ENCODE data around the gene C11orf91. TPM values are rescaled to one million over a fixed set of nuclear protein-coding genes. Genes with fewer than 3 reads are reported as not detected.

The C11orf91 gene
- total RNA-seq, 1 experiment from 2014 or later = 0.22 TPM

- TF ChIP-seq IRF2 (CRISPR knock-in tag; IDR thresholded peaks at IDR 0.05; ENCODE audit: borderline replicate concordance, low read depth) = no peak
- TF ChIP-seq USF1 (CRISPR knock-in tag; IDR thresholded peaks at IDR 0.05) = no peak
- TF ChIP-seq GABPB1 (CRISPR knock-in tag; IDR thresholded peaks at IDR 0.05) = no peak
- TF ChIP-seq NR3C1 (CRISPR knock-in tag; conservative IDR thresholded peaks at IDR 0.05; ENCODE audit: low read depth) = no peak
- TF ChIP-seq MYBL2 (CRISPR knock-in tag; IDR thresholded peaks at IDR 0.05) = no peak
- no peak for TF ChIP-seq MXD4 (CRISPR knock-in tag; IDR thresholded peaks at IDR 0.05; ENCODE audit: borderline replicate concordance)
- no peak for TF ChIP-seq FOXK1 (CRISPR knock-in tag; IDR thresholded peaks at IDR 0.05)
- TF ChIP-seq ZNF423 (CRISPR knock-in tag; IDR thresholded peaks at IDR 0.05) = no peak
- no peak for TF ChIP-seq FOXP1 (CRISPR knock-in tag; IDR thresholded peaks at IDR 0.05; ENCODE audit: borderline replicate concordance)
- TF ChIP-seq TP53 (CRISPR knock-in tag; IDR thresholded peaks at IDR 0.05) = no peak
- TF ChIP-seq TCF7 (CRISPR knock-in tag; IDR thresholded peaks at IDR 0.05; ENCODE audit: low read depth) = no peak
- no peak for TF ChIP-seq RORB (CRISPR knock-in tag; IDR thresholded peaks at IDR 0.05)
- TF ChIP-seq CREB1 (CRISPR knock-in tag; IDR thresholded peaks at IDR 0.05) = no peak
These were observed 28.4 kb downstream of the C11orf91 start (continued) for GRCh38 chr11:33672273-33672672.

GRCh38 chr11:33670250-33671011 lies 30.2 kb downstream of the C11orf91 start:
- CTCF ChIA-PET = no interaction called here
- ATAC-seq (no peak), DNase-seq (ENCODE audit: low spot score) (no peak)
- Mint-ChIP-seq H3K4me3 (no peak overlapping the region), H3K4me1 (peaks cover 45% of the 10 kb centered on the region), H3K9me3 (peaks cover 6% of the 10 kb centered on the region), H3K27me3 (ENCODE audit: low read depth) (no peaks in the 10 kb centered on the region), H3K36me3 (no peaks in the 10 kb centered on the region), H3K27ac (no peak overlapping the region)
- POLR2A ChIA-PET = no interaction called here
- no peak for TF ChIP-seq ZNF425 (CRISPR knock-in tag; conservative IDR thresholded peaks at IDR 0.05)
- TF ChIP-seq E2F1 (CRISPR knock-in tag; IDR thresholded peaks at IDR 0.05) = no peak
- TF ChIP-seq, protein P1, sequence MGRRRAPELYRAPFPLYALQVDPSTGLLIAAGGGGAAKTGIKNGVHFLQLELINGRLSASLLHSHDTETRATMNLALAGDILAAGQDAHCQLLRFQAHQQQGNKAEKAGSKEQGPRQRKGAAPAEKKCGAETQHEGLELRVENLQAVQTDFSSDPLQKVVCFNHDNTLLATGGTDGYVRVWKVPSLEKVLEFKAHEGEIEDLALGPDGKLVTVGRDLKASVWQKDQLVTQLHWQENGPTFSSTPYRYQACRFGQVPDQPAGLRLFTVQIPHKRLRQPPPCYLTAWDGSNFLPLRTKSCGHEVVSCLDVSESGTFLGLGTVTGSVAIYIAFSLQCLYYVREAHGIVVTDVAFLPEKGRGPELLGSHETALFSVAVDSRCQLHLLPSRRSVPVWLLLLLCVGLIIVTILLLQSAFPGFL (CRISPR knock-in tag; IDR thresholded peaks at IDR 0.05; ENCODE audit: borderline replicate concordance) = no peak
- no peak for TF ChIP-seq NFYB (CRISPR knock-in tag; conservative IDR thresholded peaks at IDR 0.05; ENCODE audit: low read depth)
- TF ChIP-seq ZNF138 (CRISPR knock-in tag; conservative IDR thresholded peaks at IDR 0.05) = no peak
- no peak for TF ChIP-seq TEAD4 (CRISPR knock-in tag; IDR thresholded peaks at IDR 0.05)
- TF ChIP-seq MYBL2 (CRISPR knock-in tag; IDR thresholded peaks at IDR 0.05) = no peak
- no peak for TF ChIP-seq MAX (CRISPR knock-in tag; IDR thresholded peaks at IDR 0.05)
- TF ChIP-seq NFATC4 (CRISPR knock-in tag; IDR thresholded peaks at IDR 0.05) = no peak
- TF ChIP-seq TP53 (CRISPR knock-in tag; IDR thresholded peaks at IDR 0.05) = no peak
- TF ChIP-seq, protein P2, sequence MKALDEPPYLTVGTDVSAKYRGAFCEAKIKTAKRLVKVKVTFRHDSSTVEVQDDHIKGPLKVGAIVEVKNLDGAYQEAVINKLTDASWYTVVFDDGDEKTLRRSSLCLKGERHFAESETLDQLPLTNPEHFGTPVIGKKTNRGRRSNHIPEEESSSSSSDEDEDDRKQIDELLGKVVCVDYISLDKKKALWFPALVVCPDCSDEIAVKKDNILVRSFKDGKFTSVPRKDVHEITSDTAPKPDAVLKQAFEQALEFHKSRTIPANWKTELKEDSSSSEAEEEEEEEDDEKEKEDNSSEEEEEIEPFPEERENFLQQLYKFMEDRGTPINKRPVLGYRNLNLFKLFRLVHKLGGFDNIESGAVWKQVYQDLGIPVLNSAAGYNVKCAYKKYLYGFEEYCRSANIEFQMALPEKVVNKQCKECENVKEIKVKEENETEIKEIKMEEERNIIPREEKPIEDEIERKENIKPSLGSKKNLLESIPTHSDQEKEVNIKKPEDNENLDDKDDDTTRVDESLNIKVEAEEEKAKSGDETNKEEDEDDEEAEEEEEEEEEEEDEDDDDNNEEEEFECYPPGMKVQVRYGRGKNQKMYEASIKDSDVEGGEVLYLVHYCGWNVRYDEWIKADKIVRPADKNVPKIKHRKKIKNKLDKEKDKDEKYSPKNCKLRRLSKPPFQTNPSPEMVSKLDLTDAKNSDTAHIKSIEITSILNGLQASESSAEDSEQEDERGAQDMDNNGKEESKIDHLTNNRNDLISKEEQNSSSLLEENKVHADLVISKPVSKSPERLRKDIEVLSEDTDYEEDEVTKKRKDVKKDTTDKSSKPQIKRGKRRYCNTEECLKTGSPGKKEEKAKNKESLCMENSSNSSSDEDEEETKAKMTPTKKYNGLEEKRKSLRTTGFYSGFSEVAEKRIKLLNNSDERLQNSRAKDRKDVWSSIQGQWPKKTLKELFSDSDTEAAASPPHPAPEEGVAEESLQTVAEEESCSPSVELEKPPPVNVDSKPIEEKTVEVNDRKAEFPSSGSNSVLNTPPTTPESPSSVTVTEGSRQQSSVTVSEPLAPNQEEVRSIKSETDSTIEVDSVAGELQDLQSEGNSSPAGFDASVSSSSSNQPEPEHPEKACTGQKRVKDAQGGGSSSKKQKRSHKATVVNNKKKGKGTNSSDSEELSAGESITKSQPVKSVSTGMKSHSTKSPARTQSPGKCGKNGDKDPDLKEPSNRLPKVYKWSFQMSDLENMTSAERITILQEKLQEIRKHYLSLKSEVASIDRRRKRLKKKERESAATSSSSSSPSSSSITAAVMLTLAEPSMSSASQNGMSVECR (CRISPR knock-in tag; IDR thresholded peaks at IDR 0.05; ENCODE audit: borderline replicate concordance) = no peak
- TF ChIP-seq USF2 (CRISPR knock-in tag; IDR thresholded peaks at IDR 0.05) = no peak
- no peak for TF ChIP-seq ZNF263 (CRISPR knock-in tag; IDR thresholded peaks at IDR 0.05; ENCODE audit: low read depth)
- TF ChIP-seq, protein P3, sequence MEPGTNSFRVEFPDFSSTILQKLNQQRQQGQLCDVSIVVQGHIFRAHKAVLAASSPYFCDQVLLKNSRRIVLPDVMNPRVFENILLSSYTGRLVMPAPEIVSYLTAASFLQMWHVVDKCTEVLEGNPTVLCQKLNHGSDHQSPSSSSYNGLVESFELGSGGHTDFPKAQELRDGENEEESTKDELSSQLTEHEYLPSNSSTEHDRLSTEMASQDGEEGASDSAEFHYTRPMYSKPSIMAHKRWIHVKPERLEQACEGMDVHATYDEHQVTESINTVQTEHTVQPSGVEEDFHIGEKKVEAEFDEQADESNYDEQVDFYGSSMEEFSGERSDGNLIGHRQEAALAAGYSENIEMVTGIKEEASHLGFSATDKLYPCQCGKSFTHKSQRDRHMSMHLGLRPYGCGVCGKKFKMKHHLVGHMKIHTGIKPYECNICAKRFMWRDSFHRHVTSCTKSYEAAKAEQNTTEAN (CRISPR knock-in tag; IDR thresholded peaks at IDR 0.05) = no peak
